Cardiac septum (tissue), 1 donor: ENCODE results near the gene RAB15. TPM values are rescaled to one million over a fixed set of nuclear protein-coding genes. Genes with fewer than 3 reads are reported as not detected.

Source experiments
- DNase-seq: peaks from one replicate; pipeline ENCODE4 v3.0.0-alpha.2; 2020; ENCODE audit warnings: low spot score
- intact Hi-C: fragments of 100-400 bp; cut with DNase I; formaldehyde crosslinking; loops from one replicate; pipeline ENCODE4 v1.14.0; 2022
- long read RNA-seq: library from polyadenylated mRNA; unstranded; transcript quantifications from one replicate; pipeline ENCODE4 v2.0.0, GENCODE V29; 2021
- total RNA-seq: library from RNA; stranded (reverse); fragmentation: NEBNext Ultra II Directional; extraction: Animal tissue kit (Norgen Biotek cat#: 25700); gene quantifications from one replicate; pipeline ENCODE4 v1.2.1, GENCODE V29; 2021
- donor health status: DM: no; HTN: no; CAD: no.

RAB15 gene
- total RNA-seq: 60.8 TPM
- long read RNA-seq, transcript RAB15-203 (7 exons, 3,515 nt): major isoform, 9 of 99 reads
- long read RNA-seq, partial matches to known transcripts: 87 of 99 reads
- long read RNA-seq, other reads (novel, unspliced or antisense): 3 of 99 reads

GRCh38 chr14:64971943-64972791 is at the start of gene RAB15:
RAB15 (minus strand) TSS chr14:64972336; CDS start chr14:64972076, 260 bp downstream.
- no peak for DNase-seq
- intact Hi-C loops: loop anchor here (5.0 kb wide), 1 partner anchor 60 kb away; the partner anchor contains the start of gene CHURC1

GRCh38 chr14:65019944-65020566 is 47.9 kb upstream of the RAB15 start:
- intact Hi-C loops: loop anchor here (2.0 kb wide), 1 partner anchor 33 kb away; the partner anchor contains the start of gene FNTB
- DNase-seq: no peak

GRCh38 chr14:65016471-65016870 is 44.3 kb upstream of the RAB15 start:
- intact Hi-C loops: no loop called here
- no peak for DNase-seq

- intact Hi-C loops: no loop called here
- no peak for DNase-seq
Observed at GRCh38 chr14:65015391-65015790, 43.3 kb upstream of the RAB15 start.

- intact Hi-C loops: no loop called here
- no peak for DNase-seq
Observed at GRCh38 chr14:65012353-65012752, 40.2 kb upstream of the RAB15 start.

- DNase-seq: no peak
- intact Hi-C loops: no loop called here
Observed at GRCh38 chr14:65011538-65011937, 39.4 kb upstream of the RAB15 start.

GRCh38 chr14:65010211-65010931 is 38.2 kb upstream of the RAB15 start:
- DNase-seq: no peak
- intact Hi-C loops: no loop called here

GRCh38 chr14:65007202-65007601 is 35.1 kb upstream of the RAB15 start:
- intact Hi-C loops: no loop called here
- no peak for DNase-seq

- intact Hi-C loops: no loop called here
- DNase-seq: no peak
Observed at GRCh38 chr14:65006261-65006721, 34.2 kb upstream of the RAB15 start.

GRCh38 chr14:65003394-65003793 is 31.3 kb upstream of the RAB15 start:
- DNase-seq: no peak
- intact Hi-C loops: no loop called here

- DNase-seq: no peak
- intact Hi-C loops: no loop called here
Observed at GRCh38 chr14:65002586-65003210, 30.6 kb upstream of the RAB15 start.

GRCh38 chr14:65001723-65002122 is 29.6 kb upstream of the RAB15 start:
- intact Hi-C loops: no loop called here
- DNase-seq: no peak

- DNase-seq: no peak
- intact Hi-C loops: no loop called here
Observed at GRCh38 chr14:65000898-65001591, 28.9 kb upstream of the RAB15 start.

- no peak for DNase-seq
- intact Hi-C loops: no loop called here
Observed at GRCh38 chr14:64998455-64998931, 26.4 kb upstream of the RAB15 start.

- no peak for DNase-seq
- intact Hi-C loops: no loop called here
Observed at GRCh38 chr14:64997108-64997794, 25.1 kb upstream of the RAB15 start.

- DNase-seq: no peak
- intact Hi-C loops: no loop called here
Observed at GRCh38 chr14:64995291-64995690, 23.2 kb upstream of the RAB15 start.

GRCh38 chr14:64994540-64994939 is 22.4 kb upstream of the RAB15 start:
- DNase-seq: no peak

GRCh38 chr14:64993266-64993930 is 21.3 kb upstream of the RAB15 start:
- DNase-seq: no peak
- intact Hi-C loops: no loop called here

More at GRCh38 chr14:64994540-64994939, 22.4 kb upstream of the RAB15 start:
- intact Hi-C loops: no loop called here
